Subcutaneous adipose tissue (tissue), 4 donors: ENCODE results near the gene APOA1. TPM values are rescaled to one million over a fixed set of nuclear protein-coding genes. Genes with fewer than 3 reads are reported as not detected.

Experiments used
- total RNA-seq, 4 donors: library from RNA; depleted of rRNA; stranded (reverse); fragments of >200 nt; gene quantifications; one replicate each; pipeline ENCODE4 v1.1.0, GENCODE V29; 2016
- TF ChIP-seq, protein P1 (sequence below): fragments of 450-650 bp; IDR thresholded peaks from one replicate; pipeline ENCODE4 v1.5.1; 2016; ENCODE audit warnings: low read depth, mild to moderate bottlenecking, control low read depth, antibody characterized with exemption, moderate library complexity

Gene APOA1
- total RNA-seq, result not detected

DNA sequence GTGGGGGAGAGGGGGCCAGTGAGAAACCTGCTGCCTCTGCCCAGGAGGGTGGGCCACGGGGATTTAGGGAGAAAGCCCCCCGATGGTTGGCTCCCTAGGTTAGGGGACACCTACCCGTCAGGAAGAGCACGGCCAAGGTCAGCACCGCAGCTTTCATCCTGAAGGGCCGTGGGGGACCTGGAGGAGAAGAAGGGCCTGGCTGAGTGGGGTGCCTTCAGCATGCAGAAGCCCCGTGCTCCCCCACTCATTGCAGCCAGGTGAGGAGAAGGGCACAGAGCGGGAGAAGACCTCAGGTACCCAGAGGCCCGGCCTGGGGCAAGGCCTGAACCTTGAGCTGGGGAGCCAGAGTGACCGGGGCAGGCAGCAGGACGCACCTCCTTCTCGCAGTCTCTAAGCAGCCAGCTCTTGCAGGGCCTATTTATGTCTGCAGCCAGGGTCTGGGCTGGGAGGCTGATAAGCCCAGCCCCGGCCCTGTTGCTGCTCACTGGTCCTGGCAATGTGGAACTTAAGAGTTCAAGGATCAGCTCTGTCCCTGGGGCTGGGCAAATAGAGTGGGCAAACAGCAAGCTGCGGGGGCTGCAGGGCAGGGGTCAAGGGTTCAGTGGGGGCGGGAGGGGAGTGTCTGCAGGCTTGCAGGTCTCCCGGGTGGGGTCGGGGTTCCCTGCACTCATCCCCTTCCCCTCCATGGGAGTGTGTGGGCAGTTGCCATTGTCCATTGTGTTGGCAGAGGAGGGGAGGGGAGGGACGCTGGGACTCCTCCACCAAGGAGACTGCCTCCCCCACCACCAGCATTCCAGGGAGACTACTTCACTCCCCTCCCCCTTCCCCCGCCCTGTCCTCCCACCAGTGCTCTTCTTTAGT lies at the start of gene APOA1:
Gene APOA1 (minus strand): TSS at position 392 of the 861 bp plus-strand sequence. CDS start 235 bp downstream, at position 157.
- TF ChIP-seq, protein P1, sequence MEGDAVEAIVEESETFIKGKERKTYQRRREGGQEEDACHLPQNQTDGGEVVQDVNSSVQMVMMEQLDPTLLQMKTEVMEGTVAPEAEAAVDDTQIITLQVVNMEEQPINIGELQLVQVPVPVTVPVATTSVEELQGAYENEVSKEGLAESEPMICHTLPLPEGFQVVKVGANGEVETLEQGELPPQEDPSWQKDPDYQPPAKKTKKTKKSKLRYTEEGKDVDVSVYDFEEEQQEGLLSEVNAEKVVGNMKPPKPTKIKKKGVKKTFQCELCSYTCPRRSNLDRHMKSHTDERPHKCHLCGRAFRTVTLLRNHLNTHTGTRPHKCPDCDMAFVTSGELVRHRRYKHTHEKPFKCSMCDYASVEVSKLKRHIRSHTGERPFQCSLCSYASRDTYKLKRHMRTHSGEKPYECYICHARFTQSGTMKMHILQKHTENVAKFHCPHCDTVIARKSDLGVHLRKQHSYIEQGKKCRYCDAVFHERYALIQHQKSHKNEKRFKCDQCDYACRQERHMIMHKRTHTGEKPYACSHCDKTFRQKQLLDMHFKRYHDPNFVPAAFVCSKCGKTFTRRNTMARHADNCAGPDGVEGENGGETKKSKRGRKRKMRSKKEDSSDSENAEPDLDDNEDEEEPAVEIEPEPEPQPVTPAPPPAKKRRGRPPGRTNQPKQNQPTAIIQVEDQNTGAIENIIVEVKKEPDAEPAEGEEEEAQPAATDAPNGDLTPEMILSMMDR, result no peak

DNA sequence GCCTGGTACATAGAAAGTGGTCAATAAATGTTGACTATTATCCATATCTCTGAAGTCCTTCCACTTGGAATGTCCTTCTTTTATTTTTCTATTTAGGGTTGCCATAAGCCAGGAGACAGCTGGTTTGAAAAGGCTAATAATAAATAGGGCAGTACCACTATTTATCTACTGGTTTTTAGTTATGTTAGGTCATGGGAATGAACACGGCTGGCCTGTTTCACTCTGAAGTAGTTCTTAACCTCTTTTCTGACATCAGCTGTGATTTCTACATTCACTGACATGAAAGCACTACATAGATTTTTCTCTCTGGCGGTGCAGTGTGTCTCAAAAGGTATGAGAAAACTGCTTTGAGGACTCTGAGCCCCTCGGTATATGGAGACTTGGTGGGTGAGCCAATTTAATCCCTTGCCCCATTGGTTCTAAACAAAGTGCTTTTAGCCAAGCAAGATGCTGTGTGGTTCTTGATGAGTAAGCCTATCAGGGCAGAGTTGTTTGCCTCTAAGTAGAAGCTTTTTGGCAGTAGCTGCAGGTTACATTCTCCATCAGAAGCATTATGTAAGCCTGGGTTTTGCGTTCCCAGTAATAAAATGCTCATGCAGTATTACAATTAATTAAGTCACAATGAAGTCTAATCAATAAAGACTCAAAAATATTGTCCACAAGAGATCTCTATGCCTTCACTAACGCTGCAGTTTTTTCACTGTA lies 48.7 kb upstream of the APOA1 start:
- TF ChIP-seq, protein P1, result no peak

DNA sequence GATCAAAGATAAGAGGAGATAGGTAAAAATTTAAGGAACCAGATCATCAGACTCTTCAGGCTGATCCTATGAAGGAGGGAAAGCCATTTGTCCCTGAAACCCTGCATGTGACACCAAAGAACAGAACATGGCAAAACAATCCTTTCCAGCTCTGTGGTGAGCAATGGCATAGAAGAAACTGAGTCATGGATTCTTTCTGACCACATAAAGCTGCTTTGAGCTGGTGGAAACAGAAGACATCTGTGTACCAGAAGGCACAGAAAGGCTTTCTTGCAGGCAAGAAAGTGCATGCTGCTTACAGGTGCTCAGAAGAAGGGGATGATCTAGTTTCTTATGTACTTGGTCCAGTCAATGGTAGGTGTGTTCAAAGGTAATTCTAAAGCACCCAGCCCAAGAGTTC lies 45.0 kb upstream of the APOA1 start:
- TF ChIP-seq, protein P1, result no peak

DNA sequence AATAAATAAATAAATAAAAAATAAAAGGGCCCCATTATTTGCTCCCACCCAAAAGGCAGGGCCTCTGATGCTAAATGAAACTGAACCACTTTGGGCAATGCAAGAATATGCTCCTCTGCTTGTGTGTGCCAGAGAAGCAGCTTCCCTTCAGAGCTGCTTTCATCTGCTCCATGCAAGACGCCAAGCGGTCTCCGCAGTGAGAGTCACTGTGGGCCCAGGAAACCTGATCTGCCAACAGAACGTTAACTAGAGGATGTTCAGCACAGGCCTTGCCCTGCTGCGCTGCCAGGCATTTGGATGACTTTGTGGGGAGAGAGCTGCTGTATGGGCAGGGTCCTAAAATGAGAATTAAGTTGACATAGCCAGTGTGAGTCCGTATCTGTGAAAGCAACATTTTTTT lies 43.7 kb upstream of the APOA1 start:
- TF ChIP-seq, protein P1, result no peak

DNA sequence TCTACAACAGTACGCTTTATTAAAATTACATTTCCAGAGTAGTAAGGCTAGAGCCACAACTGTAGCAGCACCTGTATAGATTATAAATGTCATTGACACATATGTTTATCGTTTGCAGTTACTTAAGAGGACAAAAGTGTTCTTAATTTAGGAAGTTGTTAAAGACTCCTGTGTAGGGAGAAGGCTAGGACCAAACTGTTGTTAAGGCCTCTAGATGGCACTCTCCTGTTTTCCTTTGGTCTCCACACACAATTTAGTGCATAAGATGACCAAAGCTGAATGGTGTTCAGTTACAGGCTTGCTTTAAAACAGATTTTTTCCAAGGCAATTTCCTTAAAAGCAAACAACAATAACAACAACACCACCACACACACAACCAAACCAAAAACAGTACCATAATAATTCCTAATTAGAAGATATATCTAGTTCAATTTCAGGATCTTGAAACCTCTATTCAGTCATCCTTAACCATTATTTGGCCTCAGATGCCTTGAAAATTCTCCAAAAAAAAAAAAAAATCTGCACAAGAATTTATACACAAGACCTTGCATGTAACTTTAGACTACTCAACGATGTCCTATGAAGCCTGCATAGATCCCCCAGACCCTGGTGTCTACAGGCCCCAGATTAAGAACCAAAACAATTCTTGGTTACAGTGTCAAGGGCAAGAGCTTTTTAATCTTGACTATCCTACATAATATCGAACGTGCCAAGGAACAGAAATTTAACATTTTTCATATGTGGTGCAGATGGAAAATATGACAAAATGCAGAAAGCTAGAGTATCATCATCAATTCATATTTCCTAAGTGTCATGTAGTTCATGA lies 42.6 kb upstream of the APOA1 start:
- TF ChIP-seq, protein P1, result no peak

DNA sequence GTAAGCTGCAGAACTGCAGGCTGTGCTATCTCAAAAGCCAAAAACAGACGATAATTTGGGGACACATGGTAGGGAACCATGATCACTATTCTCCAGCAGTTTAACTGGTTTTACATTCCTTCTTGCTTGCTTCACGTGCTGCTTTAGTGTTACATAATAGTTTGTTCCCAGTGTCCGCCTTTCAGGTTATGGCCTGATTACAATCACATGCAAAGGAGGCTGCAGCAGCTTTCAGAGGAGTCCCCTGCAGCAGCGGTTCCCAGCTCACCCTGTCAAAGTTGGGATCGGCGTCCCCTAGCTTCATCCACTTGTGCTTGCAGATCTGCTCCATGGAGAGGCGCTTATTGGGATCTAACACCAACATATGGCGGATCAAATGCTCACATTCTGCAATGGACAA lies 39.2 kb upstream of the APOA1 start:
- TF ChIP-seq, protein P1, result no peak
